ENCODE data around the gene DNAJC5. TPM values are rescaled to one million over a fixed set of nuclear protein-coding genes. Genes with fewer than 3 reads are reported as not detected.
A peak's percentile ranks its signal among the peaks of the same experiment; 100 is the strongest.
"Not testable (repeated sequence)": the region's sequence is repeated elsewhere in the genome, so short reads cannot be mapped to it uniquely, and the experiment has no call there.

DNAJC5 gene
- total RNA-seq, 2 experiments from 2014 or later, result 48.3 to 49.2 TPM

DNA sequence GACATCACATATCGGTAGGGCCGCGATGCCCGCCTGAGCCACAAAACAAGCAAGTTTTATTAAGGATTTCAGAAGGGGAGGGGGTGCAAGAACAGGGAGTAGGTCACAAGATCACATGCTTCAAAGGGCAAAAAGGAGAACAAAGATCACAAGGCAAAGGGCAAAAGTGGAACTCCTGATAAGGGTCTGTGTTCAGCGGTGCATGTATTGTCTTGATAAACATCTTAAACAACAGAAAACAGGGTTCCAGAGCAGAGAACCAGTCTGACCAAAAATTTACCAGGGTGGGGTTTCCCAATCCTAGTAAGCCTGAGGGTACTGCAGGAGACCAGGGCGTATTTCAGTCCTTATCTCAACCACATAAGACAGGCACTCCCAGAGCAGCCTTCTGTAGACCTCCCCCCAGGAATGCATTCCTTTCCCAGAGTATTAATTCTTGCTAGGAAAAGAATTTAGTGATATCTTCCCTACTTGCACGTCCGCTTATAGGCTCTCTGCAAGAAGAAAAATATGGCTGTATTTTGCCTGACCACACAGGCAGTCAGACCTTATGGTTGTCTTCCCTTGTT is 21.5 kb downstream of the DNAJC5 start:
- H3K27ac Mint-ChIP-seq; DNase-seq; POLR2A ChIA-PET; H3K9me3 Mint-ChIP-seq; H3K4me1 Mint-ChIP-seq; H3K4me3 Mint-ChIP-seq; ATAC-seq (ENCODE audit: low read depth); H3K27me3 Mint-ChIP-seq: not testable (repeated sequence)
- peaks cover 24% of the 10 kb centered on the region for H3K36me3 Mint-ChIP-seq

DNA sequence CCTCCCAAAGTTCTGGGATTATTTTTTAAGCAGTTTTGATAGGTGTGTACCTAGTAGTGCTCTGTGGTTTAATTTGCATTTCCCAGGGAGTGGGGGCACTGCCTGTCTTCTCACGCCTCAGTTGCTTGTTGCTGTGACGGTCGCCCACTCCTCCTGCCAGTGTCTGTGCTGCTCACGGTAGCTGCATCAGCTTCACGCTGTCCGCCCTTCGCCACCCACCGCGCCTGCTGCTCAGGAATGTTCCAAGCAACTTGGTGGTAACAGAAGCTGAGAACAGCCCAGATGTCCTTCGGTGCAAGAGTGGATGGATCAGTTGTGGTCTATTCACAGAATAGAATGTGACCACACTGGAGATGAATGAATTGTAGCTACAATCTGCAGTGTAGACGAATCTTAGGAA is 22.9 kb downstream of the DNAJC5 start:
- H3K4me1 Mint-ChIP-seq, result peaks cover 3% of the 10 kb centered on the region
- no peak for DNase-seq
- peaks cover 24% of the 10 kb centered on the region for H3K36me3 Mint-ChIP-seq
- H3K27me3 Mint-ChIP-seq, result no peaks in the 10 kb centered on the region
- H3K9me3 Mint-ChIP-seq, result peaks cover 2% of the 10 kb centered on the region
- no peak overlapping the region for H3K4me3 Mint-ChIP-seq
- ATAC-seq (ENCODE audit: low read depth), result no peak
- H3K27ac Mint-ChIP-seq, result no peak overlapping the region
- POLR2A ChIA-PET, result no interaction called here

DNA sequence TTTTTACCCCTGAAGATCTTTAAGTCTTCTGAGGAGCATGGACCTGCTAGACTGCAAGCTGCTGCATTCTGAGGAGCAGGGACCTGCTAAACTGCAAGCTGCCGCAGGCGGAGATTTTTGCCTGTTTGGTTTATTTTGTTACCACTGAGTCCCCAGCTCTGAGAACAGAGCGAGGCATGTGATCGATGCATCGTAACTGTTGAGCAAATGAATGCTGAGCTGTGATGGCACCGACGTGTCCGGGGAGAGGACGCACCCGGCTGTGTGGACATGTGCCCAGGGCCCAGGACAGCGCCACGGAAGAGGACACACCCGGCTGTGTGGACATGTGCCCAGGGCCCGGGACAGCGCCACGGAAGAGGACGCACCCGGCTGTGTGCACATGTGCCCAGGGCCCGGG is 24.2 kb downstream of the DNAJC5 start:
- no peak for DNase-seq
- H3K4me3 Mint-ChIP-seq, result no peak overlapping the region
- POLR2A ChIA-PET, result no interaction called here
- peaks cover 2% of the 10 kb centered on the region for H3K9me3 Mint-ChIP-seq
- no peak overlapping the region for H3K27ac Mint-ChIP-seq
- no peaks in the 10 kb centered on the region for H3K27me3 Mint-ChIP-seq
- H3K36me3 Mint-ChIP-seq, result peaks cover 20% of the 10 kb centered on the region
- ATAC-seq (ENCODE audit: low read depth), result no peak
- H3K4me1 Mint-ChIP-seq, result peaks cover 4% of the 10 kb centered on the region

DNA sequence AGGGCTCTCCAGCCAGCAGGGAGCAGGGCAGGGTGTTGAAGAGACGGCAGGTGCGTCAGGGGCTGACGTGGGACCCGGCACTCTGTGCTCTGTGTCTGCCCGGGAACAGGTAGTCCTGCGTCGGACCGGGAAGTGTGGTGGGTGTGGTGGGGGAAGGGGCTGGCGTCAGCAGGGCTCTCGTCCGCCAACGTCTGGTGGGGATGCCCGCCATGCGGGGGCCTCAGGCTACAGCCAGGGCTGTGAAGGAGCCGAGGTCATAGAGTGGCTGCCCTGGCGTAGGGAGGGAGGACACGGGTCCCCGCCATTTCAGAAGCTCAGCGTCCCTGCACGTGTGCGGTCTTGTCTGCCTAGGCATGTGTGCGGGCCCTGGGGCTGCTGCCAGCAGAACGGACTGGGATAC is 25.3 kb downstream of the DNAJC5 start:
- Mint-ChIP-seq H3K27me3 (no peaks in the 10 kb centered on the region), H3K27ac (no peak overlapping the region), H3K36me3 (peaks cover 14% of the 10 kb centered on the region), H3K9me3 (peaks cover 2% of the 10 kb centered on the region), H3K4me3 (no peak overlapping the region), H3K4me1 (peaks cover 4% of the 10 kb centered on the region)
- ATAC-seq (ENCODE audit: low read depth), result no peak
- DNase-seq, result no peak
- POLR2A ChIA-PET, result no interaction called here

DNA sequence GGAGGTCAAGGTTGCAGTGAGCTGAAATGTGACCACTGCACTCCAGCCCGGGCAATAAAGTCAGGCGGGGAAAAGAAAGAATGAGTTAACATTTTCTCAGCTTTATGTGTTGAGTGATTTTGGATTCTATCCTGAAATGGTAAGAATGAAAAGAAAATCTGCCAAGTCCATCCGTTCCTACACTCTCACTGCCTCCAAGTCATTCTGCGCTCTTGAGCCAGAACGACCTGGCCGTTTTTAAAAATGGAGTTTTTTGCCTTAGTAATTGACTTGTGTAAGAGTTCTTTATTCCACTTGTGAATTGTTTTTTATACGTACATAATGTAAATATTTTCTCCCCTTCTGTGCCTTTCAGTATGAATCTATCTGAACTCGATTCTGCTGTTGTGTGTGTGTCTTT is 28.7 kb downstream of the DNAJC5 start:
- Mint-ChIP-seq H3K4me3 (no peak overlapping the region), H3K36me3 (peaks cover 7% of the 10 kb centered on the region), H3K9me3 (no peaks in the 10 kb centered on the region), H3K4me1 (peaks cover 2% of the 10 kb centered on the region), H3K27me3 (no peaks in the 10 kb centered on the region), H3K27ac (peak overlapping the region; percentile 22)
- DNase-seq, result no peak
- POLR2A ChIA-PET, result no interaction called here
- no peak for ATAC-seq (ENCODE audit: low read depth)

DNA sequence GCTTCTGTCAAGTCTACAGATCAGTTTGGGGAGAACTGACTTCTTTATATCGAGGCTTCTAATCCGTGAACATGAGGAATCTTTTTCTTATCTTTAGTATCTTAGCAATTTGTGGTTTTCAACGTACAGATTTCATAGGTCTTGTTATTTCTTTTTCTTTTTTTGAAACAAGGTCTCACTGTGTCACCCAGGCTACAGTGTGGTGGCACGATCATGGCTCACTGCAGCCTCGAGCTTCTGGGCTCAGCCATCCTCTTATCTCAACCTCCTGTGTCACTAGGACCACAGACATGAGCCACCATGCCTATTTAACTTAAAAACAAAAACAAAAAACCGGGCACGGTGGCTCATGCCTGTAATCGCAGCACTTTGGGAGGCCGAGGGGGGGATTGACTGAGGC is 29.3 kb downstream of the DNAJC5 start:
- no peaks in the 10 kb centered on the region for H3K9me3 Mint-ChIP-seq
- no peaks in the 10 kb centered on the region for H3K27me3 Mint-ChIP-seq
- H3K4me1 Mint-ChIP-seq, result peaks cover 2% of the 10 kb centered on the region
- peaks cover 10% of the 10 kb centered on the region for H3K36me3 Mint-ChIP-seq
- POLR2A ChIA-PET, result no interaction called here
- H3K4me3 Mint-ChIP-seq, result no peak overlapping the region
- DNase-seq (no peak), ATAC-seq (ENCODE audit: low read depth) (no peak)
- no peak overlapping the region for H3K27ac Mint-ChIP-seq

DNA sequence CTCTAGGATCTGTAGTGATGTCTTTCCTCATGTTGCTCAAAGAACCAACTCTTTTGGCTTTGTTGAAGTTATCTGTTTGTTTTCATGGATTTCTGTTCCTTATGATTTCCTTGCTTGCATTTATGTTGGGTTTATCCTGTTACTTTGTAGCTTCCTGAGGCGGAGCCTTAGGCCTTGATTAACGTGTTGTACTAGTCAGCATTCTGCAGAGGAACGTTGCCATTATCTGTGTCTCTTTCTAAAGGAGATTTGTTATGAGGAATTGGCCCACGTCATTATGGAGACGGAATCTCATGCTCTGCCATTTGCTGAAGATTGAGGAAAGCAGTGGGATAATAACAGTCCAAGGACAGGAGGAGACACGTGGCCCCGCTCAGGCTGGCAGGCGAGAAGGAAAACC is 31.4 kb downstream of the DNAJC5 start:
- no peak overlapping the region for H3K27ac Mint-ChIP-seq
- no peaks in the 10 kb centered on the region for H3K27me3 Mint-ChIP-seq
- DNase-seq (no peak), ATAC-seq (ENCODE audit: low read depth) (no peak)
- POLR2A ChIA-PET, result interaction anchor here (0.7 kb wide), 1 partner anchor 20 kb away, joined by 4 read pairs; no protein-coding TSS in a partner anchor
- H3K4me1 Mint-ChIP-seq, result peaks cover 2% of the 10 kb centered on the region
- H3K9me3 Mint-ChIP-seq, result no peaks in the 10 kb centered on the region
- H3K4me3 Mint-ChIP-seq, result no peak overlapping the region
- peaks cover 13% of the 10 kb centered on the region for H3K36me3 Mint-ChIP-seq

DNA sequence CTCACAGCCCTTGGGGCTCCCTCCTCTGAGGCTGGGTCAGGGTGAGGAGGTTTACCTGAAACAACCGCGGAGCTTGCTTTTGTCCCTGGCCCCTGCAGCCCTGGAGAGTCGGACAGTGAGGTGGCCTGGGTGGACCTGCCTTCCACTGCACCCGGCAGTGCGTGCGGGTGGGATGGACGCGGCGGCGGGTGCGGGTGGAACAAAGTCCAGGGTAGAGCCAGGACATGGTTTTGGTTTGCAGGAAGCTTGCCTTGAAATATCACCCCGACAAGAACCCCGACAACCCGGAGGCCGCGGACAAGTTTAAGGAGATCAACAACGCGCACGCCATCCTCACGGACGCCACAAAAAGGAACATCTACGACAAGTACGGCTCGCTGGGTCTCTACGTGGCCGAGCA is 34.1 kb downstream of the DNAJC5 start:
- Mint-ChIP-seq H3K27ac (no peak overlapping the region), H3K27me3 (no peaks in the 10 kb centered on the region), H3K36me3 (peaks cover 20% of the 10 kb centered on the region), H3K9me3 (no peaks in the 10 kb centered on the region), H3K4me1 (no peaks in the 10 kb centered on the region), H3K4me3 (no peak overlapping the region)
- ATAC-seq (ENCODE audit: low read depth), result no peak
- no peak for DNase-seq
- POLR2A ChIA-PET, result no interaction called here

DNA sequence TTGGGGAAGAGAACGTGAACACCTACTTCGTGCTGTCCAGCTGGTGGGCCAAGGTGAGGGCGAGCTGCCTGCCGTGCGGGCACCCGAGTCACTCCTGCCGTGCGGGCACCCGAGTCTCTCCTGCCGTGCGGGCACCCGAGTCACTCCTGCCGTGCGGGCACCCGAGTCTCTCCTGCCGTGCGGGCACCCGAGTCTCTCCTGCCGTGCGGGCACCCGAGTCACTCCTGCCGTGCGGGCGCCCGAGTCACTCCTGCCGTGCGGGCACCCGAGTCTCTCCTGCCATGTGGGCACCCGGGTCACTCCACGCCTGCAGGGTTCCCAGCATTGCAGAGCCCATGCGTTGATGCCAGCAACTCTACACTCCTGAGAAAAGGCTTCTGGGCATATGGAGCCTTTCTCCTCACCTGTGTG is 34.6 kb downstream of the DNAJC5 start:
- H3K27ac Mint-ChIP-seq; DNase-seq; H3K4me1 Mint-ChIP-seq; H3K9me3 Mint-ChIP-seq; ATAC-seq (ENCODE audit: low read depth); H3K27me3 Mint-ChIP-seq; POLR2A ChIA-PET; H3K4me3 Mint-ChIP-seq: not testable (repeated sequence)
- H3K36me3 Mint-ChIP-seq, result peaks cover 20% of the 10 kb centered on the region

DNA sequence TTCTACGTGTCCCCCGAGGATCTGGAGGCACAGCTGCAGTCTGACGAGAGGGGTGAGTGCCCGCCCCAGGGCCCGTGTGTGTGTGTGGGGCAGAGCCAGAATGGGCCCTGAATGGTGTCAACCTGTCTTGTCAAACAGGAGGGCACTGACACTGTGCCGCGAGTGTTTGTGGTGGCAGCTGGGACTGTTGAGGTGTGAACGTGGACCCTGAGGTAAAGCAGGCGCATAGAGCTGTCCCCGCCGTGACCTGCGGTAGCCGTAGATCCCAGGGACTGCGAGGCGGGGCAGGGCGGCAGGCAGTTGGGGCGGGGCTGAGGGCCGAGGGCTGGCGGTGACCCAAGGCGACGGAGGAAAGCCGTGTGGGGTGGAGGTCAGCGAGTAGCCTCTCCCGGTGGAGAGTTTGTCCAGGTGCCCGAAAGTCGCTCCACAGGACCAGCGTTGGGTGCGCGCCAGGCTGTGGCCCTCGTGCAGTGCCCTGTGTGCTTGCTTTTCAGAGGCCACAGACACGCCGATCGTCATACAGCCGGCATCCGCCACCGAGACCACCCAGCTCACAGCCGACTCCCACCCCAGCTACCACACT is 36.1 kb downstream of the DNAJC5 start:
- no peak overlapping the region for H3K27ac Mint-ChIP-seq
- POLR2A ChIA-PET, result no interaction called here
- H3K36me3 Mint-ChIP-seq, result peaks cover 23% of the 10 kb centered on the region
- no peaks in the 10 kb centered on the region for H3K4me1 Mint-ChIP-seq
- no peaks in the 10 kb centered on the region for H3K27me3 Mint-ChIP-seq
- H3K4me3 Mint-ChIP-seq, result no peak overlapping the region
- no peaks in the 10 kb centered on the region for H3K9me3 Mint-ChIP-seq
- no peak for DNase-seq
- no peak for ATAC-seq (ENCODE audit: low read depth)

DNA sequence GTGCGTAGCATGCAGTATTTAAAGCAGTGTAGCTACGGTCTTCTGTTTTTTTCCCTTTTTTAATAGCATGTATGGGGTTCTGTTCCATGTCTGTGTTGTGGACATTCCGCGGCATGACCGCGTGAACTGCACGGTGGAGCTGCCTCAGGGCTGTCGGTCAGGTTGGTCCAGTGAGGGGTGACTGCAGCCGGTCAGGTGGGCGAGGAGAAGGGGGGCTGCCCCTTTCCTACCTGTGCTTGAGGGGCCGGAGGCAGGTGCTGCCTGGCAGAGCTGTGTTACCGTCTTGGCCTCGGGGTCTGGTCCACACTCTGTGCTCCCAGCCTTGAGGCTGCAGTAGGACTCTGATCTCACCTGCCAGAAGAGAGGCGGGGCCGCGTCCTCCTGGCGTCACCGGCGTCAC is 36.8 kb downstream of the DNAJC5 start:
- H3K9me3 Mint-ChIP-seq, result no peaks in the 10 kb centered on the region
- POLR2A ChIA-PET, result no interaction called here
- ATAC-seq (ENCODE audit: low read depth) (no peak), DNase-seq (no peak)
- no peak overlapping the region for H3K27ac Mint-ChIP-seq
- H3K4me1 Mint-ChIP-seq, result no peaks in the 10 kb centered on the region
- H3K36me3 Mint-ChIP-seq, result peaks cover 23% of the 10 kb centered on the region
- H3K27me3 Mint-ChIP-seq, result no peaks in the 10 kb centered on the region
- no peak overlapping the region for H3K4me3 Mint-ChIP-seq

DNA sequence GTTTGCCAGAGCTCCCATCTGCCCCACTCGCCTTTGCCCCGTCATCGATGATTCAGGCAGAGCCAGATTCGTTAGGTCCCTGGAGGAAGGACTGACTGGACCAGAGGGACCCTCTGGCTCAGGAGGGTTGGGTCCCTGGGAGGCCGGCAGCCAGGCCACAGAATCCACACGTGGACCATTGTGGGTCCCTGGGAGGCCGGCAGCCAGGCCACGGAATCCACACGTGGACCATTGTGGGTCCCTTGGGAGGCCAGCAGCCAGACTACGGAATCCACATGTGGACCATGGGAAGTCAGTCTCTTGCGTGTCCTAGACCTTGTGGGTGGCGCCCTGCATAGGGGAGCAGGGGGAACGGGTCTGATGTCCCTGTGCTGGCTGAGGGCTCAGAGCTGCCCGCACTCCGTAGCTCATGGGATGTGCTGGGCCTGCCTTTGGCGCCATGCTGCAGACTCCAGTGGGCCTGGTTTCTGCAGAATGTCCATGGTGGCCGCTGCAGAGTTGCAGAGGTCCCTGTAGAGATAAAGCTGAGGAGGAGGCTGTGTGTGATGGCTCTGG is 37.8 kb downstream of the DNAJC5 start:
- Mint-ChIP-seq H3K9me3 (no peaks in the 10 kb centered on the region), H3K27me3 (no peaks in the 10 kb centered on the region), H3K27ac (no peak overlapping the region), H3K4me1 (peaks cover 2% of the 10 kb centered on the region), H3K4me3 (no peak overlapping the region), H3K36me3 (peaks cover 24% of the 10 kb centered on the region)
- no peak for DNase-seq
- POLR2A ChIA-PET, result no interaction called here
- ATAC-seq (ENCODE audit: low read depth), result no peak

DNA sequence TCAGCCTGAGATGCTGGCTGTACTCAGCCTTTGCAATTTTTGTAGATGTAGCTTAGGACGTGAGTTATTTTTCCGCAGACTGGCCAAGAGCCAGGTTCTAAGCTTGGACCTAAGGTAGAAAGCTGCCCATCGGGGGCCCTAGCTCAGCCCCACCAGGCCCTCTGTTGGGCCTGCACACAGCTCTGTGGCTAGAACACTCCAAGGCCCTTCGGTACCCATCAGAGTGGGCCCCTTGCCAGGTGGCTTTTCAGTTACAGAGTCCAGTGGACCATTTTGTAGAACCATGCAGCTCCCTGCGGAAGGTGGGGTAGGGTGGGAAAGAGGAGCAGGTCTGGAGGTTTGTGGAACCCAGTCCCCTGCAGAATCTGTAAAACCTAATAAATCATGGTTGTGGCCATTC is 38.7 kb downstream of the DNAJC5 start:
- H3K4me1 Mint-ChIP-seq, result peaks cover 2% of the 10 kb centered on the region
- ATAC-seq (ENCODE audit: low read depth), result no peak
- H3K27me3 Mint-ChIP-seq, result no peaks in the 10 kb centered on the region
- POLR2A ChIA-PET, result no interaction called here
- no peak for DNase-seq
- no peak overlapping the region for H3K27ac Mint-ChIP-seq
- H3K4me3 Mint-ChIP-seq, result no peak overlapping the region
- peaks cover 23% of the 10 kb centered on the region for H3K36me3 Mint-ChIP-seq
- no peaks in the 10 kb centered on the region for H3K9me3 Mint-ChIP-seq

DNA sequence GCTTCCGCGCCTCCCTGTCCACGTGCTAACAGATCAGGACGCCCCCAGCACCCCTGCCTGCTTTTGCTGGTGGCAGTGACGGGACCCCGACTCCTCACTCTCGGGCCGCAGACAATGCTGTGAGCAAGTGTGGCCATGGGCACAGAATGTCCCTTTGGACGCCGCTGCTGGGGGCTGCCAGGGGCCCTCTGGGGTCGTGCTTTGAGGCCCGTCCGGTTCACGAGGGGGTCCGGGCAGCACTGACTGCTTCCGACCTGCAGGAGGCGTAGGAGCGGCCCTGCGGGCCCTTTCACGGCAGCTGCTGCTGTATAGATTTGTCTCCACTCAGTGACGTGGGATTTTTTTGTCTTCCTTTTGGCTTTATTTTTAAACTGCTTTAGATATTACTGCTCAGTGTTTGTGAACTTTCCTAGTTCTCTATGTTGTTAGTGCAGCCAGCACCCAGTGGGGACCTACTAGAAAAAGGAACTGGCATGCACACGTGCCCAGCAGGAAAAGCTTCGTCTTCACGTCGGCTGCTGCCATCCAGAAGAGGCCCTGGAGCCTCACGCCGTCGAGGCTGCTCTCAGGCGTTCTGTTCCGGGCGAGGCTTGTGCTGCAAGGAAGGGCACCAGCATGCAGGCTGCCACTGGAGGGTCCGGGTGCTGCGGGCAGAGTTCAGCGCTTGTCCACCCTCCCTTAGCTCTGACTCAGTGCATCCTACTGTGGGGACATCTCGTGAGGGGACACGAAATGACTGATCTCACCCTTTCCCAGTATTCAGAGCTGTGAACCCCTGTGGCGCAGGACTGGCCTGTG is 39.5 kb downstream of the DNAJC5 start:
- Mint-ChIP-seq H3K36me3 (peaks cover 21% of the 10 kb centered on the region), H3K4me3 (no peak overlapping the region), H3K27me3 (no peaks in the 10 kb centered on the region), H3K9me3 (no peaks in the 10 kb centered on the region), H3K4me1 (peaks cover 2% of the 10 kb centered on the region), H3K27ac (no peak overlapping the region)
- DNase-seq (no peak), ATAC-seq (ENCODE audit: low read depth) (no peak)
- POLR2A ChIA-PET, result no interaction called here
